Esophagus muscularis mucosa (tissue), 4 donors: ENCODE measurements around the gene GNS.

Experiments used
- CTCF ChIP-seq, 3 experiments: fragments of 200-600 bp in 2 of 3; fragments of 450-650 bp in 1 of 3; sonication (generic) in 2 of 3; IDR thresholded peaks; one replicate each; pipeline ENCODE4 v1.5.1; 2017 to 2019; ENCODE audit warnings: antibody characterized with exemption in 3 of 3, mild to moderate bottlenecking in 2 of 3, moderate library complexity in 1 of 3
- EP300 ChIP-seq: sonication (generic); formaldehyde crosslinking; IDR thresholded peaks from one replicate; pipeline ENCODE4 v1.6.1; 2017; ENCODE audit warnings: antibody characterized with exemption
- POLR2A ChIP-seq: fragments of 450-650 bp; IDR thresholded peaks from one replicate; pipeline ENCODE4 v1.6.1; 2017; ENCODE audit warnings: antibody characterized with exemption, moderate library complexity, mild to moderate bottlenecking, low read depth
- POLR2AphosphoS5 ChIP-seq, 2 donors: sonication (generic); formaldehyde crosslinking; IDR thresholded peaks; one replicate each; pipeline ENCODE4 v1.6.1; 2017; ENCODE audit warnings: antibody characterized with exemption in 2 of 2

DNA sequence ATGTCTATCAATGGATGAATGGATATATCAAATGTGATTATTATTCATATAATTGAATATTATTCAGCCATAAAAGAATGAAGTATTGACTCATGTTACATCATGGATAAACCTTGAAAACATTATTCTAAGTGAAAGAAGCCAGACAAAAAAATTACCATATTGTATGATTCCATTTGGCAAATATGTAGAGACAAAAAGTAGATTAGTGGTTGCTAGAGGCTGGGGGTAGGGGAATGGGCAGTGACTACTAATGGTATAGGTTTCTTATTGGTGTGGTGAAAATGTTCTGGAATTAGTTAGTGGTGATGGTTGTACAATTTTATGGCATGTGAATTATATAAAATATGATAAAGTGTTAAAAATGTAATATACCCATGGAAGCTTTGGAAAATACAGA lies 31.8 kb upstream of the GNS start:
- TF ChIP-seq POLR2A (no peak), CTCF (IDR thresholded peaks at IDR 0.05) (no peak), EP300 (no peak), POLR2AphosphoS5 (IDR thresholded peaks at IDR 0.05) (no peak)
